ENCODE measurements around the gene CYFIP1. TPM values are rescaled to one million over a fixed set of nuclear protein-coding genes. Genes with fewer than 3 reads are reported as not detected.
A peak's percentile ranks its signal among the peaks of the same experiment; 100 is the strongest.

The CYFIP1 gene
- total and polyA plus RNA-seq, 4 experiments from 2014 or later = 10.8 to 21.5 (median 16.5) TPM

DNA sequence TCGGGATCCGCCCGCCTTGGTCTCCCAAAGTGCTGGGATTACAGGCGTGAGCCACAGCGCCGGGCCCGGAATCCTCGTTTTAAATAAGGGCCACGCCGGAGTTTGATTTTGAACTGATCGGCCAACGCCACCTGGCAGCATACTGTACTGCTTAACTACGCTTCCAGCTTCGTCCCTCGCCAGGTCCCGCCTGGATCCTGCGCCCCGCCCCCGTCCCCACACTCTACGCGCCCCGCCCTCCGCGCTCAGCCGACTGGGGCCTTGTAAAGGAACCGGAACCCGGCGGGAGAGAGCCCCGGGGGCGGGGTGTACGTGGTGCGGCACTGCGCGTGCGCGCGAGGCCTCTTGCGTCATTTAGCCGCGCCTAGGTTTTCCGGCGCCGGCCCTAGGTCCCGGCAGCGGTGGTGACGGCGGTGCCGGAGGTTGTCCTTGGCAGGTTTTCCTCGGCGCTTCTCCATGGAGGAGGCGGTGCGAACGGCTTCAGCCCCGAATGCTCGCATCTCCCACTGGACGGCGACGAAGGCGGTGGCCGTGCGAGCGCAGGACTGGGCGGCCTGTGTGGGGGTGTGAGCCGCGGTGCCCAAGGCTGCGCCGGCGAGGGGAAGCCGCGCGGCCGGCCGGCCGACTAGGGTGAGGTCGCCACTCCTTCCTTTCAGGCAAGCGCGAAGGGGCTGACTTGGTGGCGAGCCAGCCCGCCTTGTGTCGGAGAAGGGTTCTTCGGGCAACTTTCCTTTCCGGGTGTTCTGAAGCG, 141.7 kb downstream of the CYFIP1 start, which contains the start of gene NIPA2:
Gene NIPA2, plus strand, starts transcription at position 375 of the 751 bp plus-strand sequence. CDS start 13,066 bp downstream, outside the sequence.
- DNase-seq = peak; percentile 98 to 99 (median 98)
- Histone ChIP-seq H3K27ac (ENCODE audit: low read depth, low read length) (peak within 1 kb of the TSS; percentile 96), H3K4me1 (ENCODE audit: insufficient read depth, low read length) (peaks cover 25% of the 10 kb centered on the region), H3K4me3 (ENCODE audit: low read length in 2 of 2) (peak within 1 kb of the TSS; percentile 77 to 85), H3K27me3 (ENCODE audit: insufficient read depth, low read length) (no peaks in the 10 kb centered on the region), H3K36me3 (ENCODE audit: insufficient read depth, low read length) (no peaks in the 10 kb centered on the region), H3K9me3 (ENCODE audit: control insufficient read depth in 1 of 2, low read length in 2 of 2) (no peaks in the 10 kb centered on the region)
- intact Hi-C loops (cut with micrococcal nuclease) = loop anchor here (1.0 to 5.0 kb wide), 5 partner anchors 42 to 201 kb away; partner anchors contain the start of genes NIPA1 and TUBGCP5
- H3K4me3 Mint-ChIP-seq = peak within 1 kb of the TSS; percentile 91 to 97 (median 94)
- ChIA-PET POLR2A (ENCODE audit: partially characterized antibody) (interaction anchor here (1.3 to 2.8 kb wide), 3 partner anchors 13 to 201 kb away, joined by 5 to 17 read pairs (median 16); partner anchors contain the start of genes NIPA1 and TUBGCP5), CTCF (ENCODE audit: partially characterized antibody) (interaction anchor here (1.3 kb wide), 1 partner anchor 13 kb away, joined by 4 read pairs; no protein-coding TSS in a partner anchor)
- peaks cover 5 to 18% of the 10 kb centered on the region in 2 donors for H3K36me3 Mint-ChIP-seq
- peaks cover 0 to 2% (median 0%) of the 10 kb centered on the region in 8 donors for H3K9me3 Mint-ChIP-seq
- peak within 1 kb of the TSS; percentile 84 to 98 (median 94) for H3K27ac Mint-ChIP-seq
- H3K27me3 Mint-ChIP-seq = no peaks in the 10 kb centered on the region
- peaks cover 18 to 46% (median 31%) of the 10 kb centered on the region in 4 donors for H3K4me1 Mint-ChIP-seq

DNA sequence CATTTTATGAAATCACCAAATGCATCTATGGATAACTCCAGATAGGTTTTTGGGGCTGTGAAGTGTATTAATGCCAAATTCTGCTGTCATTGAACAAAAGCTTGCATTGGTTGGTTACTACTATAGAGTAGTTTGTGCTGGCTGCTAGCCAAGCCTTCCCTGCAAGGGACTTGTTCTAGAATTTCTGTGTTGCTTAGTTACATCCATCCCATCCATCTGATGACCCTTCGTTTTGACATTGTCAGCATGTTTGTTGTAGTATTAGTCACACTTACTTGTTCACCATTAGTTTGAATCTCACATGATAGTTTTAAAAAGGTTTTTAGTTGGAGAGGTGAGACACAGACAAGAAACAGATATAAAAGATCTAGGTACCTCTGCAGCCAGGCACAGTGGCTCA, 148.7 kb downstream of the CYFIP1 start:
- Mint-ChIP-seq H3K27me3 (no peaks in the 10 kb centered on the region), H3K27ac (no peak overlapping the region), H3K4me1 (no peaks in the 10 kb centered on the region), H3K36me3 (peaks cover 12 to 13% of the 10 kb centered on the region in 2 donors), H3K9me3 (peaks cover 0 to 7% (median 0%) of the 10 kb centered on the region in 8 donors), H3K4me3 (no peak overlapping the region)
- Histone ChIP-seq H3K27me3 (ENCODE audit: insufficient read depth, low read length) (no peaks in the 10 kb centered on the region), H3K4me1 (ENCODE audit: insufficient read depth, low read length) (no peaks in the 10 kb centered on the region), H3K9me3 (ENCODE audit: control insufficient read depth in 1 of 2, low read length in 2 of 2) (no peaks in the 10 kb centered on the region), H3K4me3 (ENCODE audit: low read length in 2 of 2) (no peak overlapping the region), H3K27ac (ENCODE audit: low read depth, low read length) (no peak overlapping the region), H3K36me3 (ENCODE audit: insufficient read depth, low read length) (no peaks in the 10 kb centered on the region)
- intact Hi-C loops (cut with micrococcal nuclease) = no loop called here
- DNase-seq = no peak
- CTCF ChIA-PET (ENCODE audit: partially characterized antibody) = no interaction called here
- POLR2A ChIA-PET (ENCODE audit: partially characterized antibody) = interaction anchor here (1.8 kb wide), 1 partner anchor 45 kb away, joined by 6 read pairs; the partner anchor contains the start of gene NIPA1

DNA sequence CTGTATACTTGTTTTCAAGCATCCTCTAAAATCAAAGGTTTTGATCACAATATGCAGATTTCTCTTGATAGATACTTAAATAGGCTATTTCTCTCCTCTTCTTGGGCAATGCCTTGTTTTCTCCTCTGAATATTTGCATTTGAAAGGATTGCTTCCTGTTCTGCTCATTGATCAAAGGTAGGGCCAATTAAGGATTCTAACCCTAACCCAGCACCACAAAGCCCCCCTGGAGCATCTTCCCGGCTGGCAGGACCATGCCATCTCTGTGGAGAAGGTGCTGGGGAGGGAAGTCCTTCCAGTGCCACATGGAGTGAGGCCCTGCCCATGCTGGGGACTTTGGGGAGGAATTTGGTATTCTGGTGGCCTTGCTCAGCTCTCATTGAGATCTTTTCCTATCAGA, 153.0 kb downstream of the CYFIP1 start:
- intact Hi-C loops (cut with micrococcal nuclease) = no loop called here
- no peaks in the 10 kb centered on the region for H3K9me3 ChIP-seq (ENCODE audit: control insufficient read depth in 1 of 2, low read length in 2 of 2)

DNA sequence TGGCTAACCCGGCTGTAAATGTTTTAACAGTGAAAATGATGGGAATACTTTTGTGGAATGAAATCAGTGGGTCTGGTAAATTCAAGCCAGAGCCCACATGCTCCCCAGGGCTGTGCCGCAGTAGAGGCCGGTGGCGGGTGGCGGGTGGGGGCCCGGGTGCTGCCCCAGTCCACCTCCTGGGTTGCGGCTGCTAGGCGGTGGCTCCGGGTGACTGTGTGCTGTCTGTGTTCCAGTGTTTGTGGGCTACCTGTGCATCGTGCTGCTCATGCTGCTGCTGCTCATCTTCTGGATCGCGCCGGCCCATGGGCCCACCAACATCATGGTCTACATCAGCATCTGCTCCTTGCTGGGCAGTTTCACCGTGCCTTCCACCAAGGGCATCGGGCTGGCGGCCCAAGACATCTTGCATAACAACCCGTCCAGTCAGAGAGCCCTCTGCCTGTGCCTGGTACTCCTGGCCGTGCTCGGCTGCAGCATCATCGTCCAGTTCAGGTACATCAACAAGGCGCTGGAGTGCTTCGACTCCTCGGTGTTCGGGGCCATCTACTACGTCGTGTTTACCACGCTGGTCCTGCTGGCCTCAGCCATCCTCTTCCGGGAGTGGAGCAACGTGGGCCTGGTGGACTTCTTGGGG, 156.6 kb downstream of the CYFIP1 start:
- Mint-ChIP-seq H3K4me3 (no peak overlapping the region), H3K9me3 (no peaks in the 10 kb centered on the region), H3K4me1 (no peaks in the 10 kb centered on the region), H3K27me3 (no peaks in the 10 kb centered on the region), H3K36me3 (peaks cover 48 to 64% of the 10 kb centered on the region in 2 donors), H3K27ac (peak overlapping the region in 1 of 7 donors; percentile 74)
- no peaks in the 10 kb centered on the region for H3K27me3 ChIP-seq (ENCODE audit: insufficient read depth, low read length)
- intact Hi-C loops (cut with micrococcal nuclease) = no loop called here
- POLR2A ChIA-PET (ENCODE audit: partially characterized antibody) = no interaction called here
- peaks cover 31% of the 10 kb centered on the region for H3K36me3 ChIP-seq (ENCODE audit: insufficient read depth, low read length)
- H3K4me1 ChIP-seq (ENCODE audit: insufficient read depth, low read length) = no peaks in the 10 kb centered on the region
- no peak overlapping the region for H3K27ac ChIP-seq (ENCODE audit: low read depth, low read length)
- no peak for DNase-seq
- H3K4me3 ChIP-seq (ENCODE audit: low read length in 2 of 2) = no peak overlapping the region
- CTCF ChIA-PET (ENCODE audit: partially characterized antibody) = no interaction called here
- no peaks in the 10 kb centered on the region for H3K9me3 ChIP-seq (ENCODE audit: control insufficient read depth in 1 of 2, low read length in 2 of 2)

More for the DNA sequence above, 153.0 kb downstream of the CYFIP1 start:
- Mint-ChIP-seq H3K9me3 (no peaks in the 10 kb centered on the region), H3K27ac (no peak overlapping the region), H3K36me3 (peaks cover 35 to 42% of the 10 kb centered on the region in 2 donors), H3K27me3 (no peaks in the 10 kb centered on the region), H3K4me3 (no peak overlapping the region), H3K4me1 (no peaks in the 10 kb centered on the region)
- Histone ChIP-seq H3K27me3 (ENCODE audit: insufficient read depth, low read length) (no peaks in the 10 kb centered on the region), H3K4me1 (ENCODE audit: insufficient read depth, low read length) (no peaks in the 10 kb centered on the region), H3K4me3 (ENCODE audit: low read length in 2 of 2) (no peak overlapping the region), H3K36me3 (ENCODE audit: insufficient read depth, low read length) (peaks cover 15% of the 10 kb centered on the region), H3K27ac (ENCODE audit: low read depth, low read length) (no peak overlapping the region)
- no peak for DNase-seq
- ChIA-PET CTCF (ENCODE audit: partially characterized antibody) (no interaction called here), POLR2A (ENCODE audit: partially characterized antibody) (no interaction called here)

DNA sequence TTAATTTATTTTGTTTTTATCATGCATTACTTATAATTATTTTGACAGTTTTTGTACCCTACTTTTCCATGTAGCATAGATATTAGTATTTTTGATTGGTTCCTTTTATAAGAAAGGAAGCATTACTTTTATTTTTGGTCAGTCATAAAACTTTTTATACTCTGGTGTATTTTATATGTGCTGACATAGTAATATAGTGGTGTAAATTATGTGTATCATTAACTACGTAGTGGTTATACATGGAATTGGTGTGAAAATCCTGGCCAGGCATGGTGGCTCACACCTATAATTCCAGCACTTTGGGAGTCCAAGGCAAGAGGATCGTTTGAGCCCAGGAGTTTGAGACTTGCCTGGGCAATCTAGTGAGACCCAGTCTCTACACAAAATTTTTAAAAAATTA, 160.5 kb downstream of the CYFIP1 start:
- H3K4me3 ChIP-seq (ENCODE audit: low read length in 2 of 2) = no peak overlapping the region
- no peaks in the 10 kb centered on the region for H3K4me1 ChIP-seq (ENCODE audit: insufficient read depth, low read length)
- Mint-ChIP-seq H3K36me3 (peaks cover 42 to 54% of the 10 kb centered on the region in 2 donors), H3K9me3 (no peaks in the 10 kb centered on the region), H3K4me3 (no peak overlapping the region), H3K4me1 (peaks cover 0 to 3% (median 0%) of the 10 kb centered on the region in 4 donors), H3K27ac (peak overlapping the region in 1 of 7 donors; percentile 17), H3K27me3 (no peaks in the 10 kb centered on the region)
- no peaks in the 10 kb centered on the region for H3K9me3 ChIP-seq (ENCODE audit: control insufficient read depth in 1 of 2, low read length in 2 of 2)
- no peak overlapping the region for H3K27ac ChIP-seq (ENCODE audit: low read depth, low read length)
- no peak for DNase-seq
- no peaks in the 10 kb centered on the region for H3K27me3 ChIP-seq (ENCODE audit: insufficient read depth, low read length)
- POLR2A ChIA-PET (ENCODE audit: partially characterized antibody) = no interaction called here
- CTCF ChIA-PET (ENCODE audit: partially characterized antibody) = no interaction called here
- intact Hi-C loops (cut with micrococcal nuclease) = no loop called here
- peaks cover 22% of the 10 kb centered on the region for H3K36me3 ChIP-seq (ENCODE audit: insufficient read depth, low read length)

Other genes starting within 250 kb of the CYFIP1 start
- gene NIPA1, start 193.7 kb downstream of the CYFIP1 start, total RNA-seq = 10 to 100 TPM; 18.9 to 19.6 TPM
- 1 to 10 TPM; 8.0 to 9.5 TPM for gene NIPA1, start 193.7 kb downstream of the CYFIP1 start, polyA plus RNA-seq
- 10 to 100 TPM; 39.5 to 43.9 TPM for gene NIPA2, start 141.7 kb downstream of the CYFIP1 start, total RNA-seq
- 10 to 100 TPM; 49.8 to 59.3 TPM for gene NIPA2, start 141.7 kb downstream of the CYFIP1 start, polyA plus RNA-seq
- gene TUBGCP5, start 59.2 kb upstream of the CYFIP1 start, total RNA-seq = 10 to 100 TPM; 26.0 to 28.3 TPM
- 1 to 10 TPM; 5.5 to 9.8 TPM for gene TUBGCP5, start 59.2 kb upstream of the CYFIP1 start, polyA plus RNA-seq
- gene GOLGA6L1, start 156.5 kb upstream of the CYFIP1 start, total RNA-seq = not detected
- gene GOLGA6L1, start 156.5 kb upstream of the CYFIP1 start, polyA plus RNA-seq = not detected

All from CD4-positive, alpha-beta memory T cell (primary cell).